Activated CD4-positive, alpha-beta T cell treated with anti-CD3 and anti-CD28 coated beads, Interleukin-2, Interleukin-6, amounts not matched to agents 100 ng/mL and 50 ng/mL, durations not matched to agents 16 hours and 8 hours (primary cell): ENCODE results near the gene SPRED2.

Experiments used
- DNase-seq: peaks from one replicate; pipeline ENCODE4 v3.0.0-alpha.2; 2020

SPRED2 gene

GRCh38 chr2:65432227-65433190, at the start of gene SPRED2:
Gene SPRED2, minus strand, starts transcription at chr2:65432599. Its CDS starts 612 bp downstream, at chr2:65431987.
- peak; percentile 83 for DNase-seq

GRCh38 chr2:65481961-65482360, 49.6 kb upstream of the SPRED2 start:
- DNase-seq: no peak

- DNase-seq: no peak
Observed at GRCh38 chr2:65479524-65479923, 47.1 kb upstream of the SPRED2 start.

GRCh38 chr2:65478498-65479135, 46.2 kb upstream of the SPRED2 start:
- no peak for DNase-seq

GRCh38 chr2:65477590-65477989, 45.2 kb upstream of the SPRED2 start:
- no peak for DNase-seq

GRCh38 chr2:65476778-65477177, 44.4 kb upstream of the SPRED2 start:
- DNase-seq: no peak

GRCh38 chr2:65475000-65475399, 42.6 kb upstream of the SPRED2 start:
- no peak for DNase-seq

GRCh38 chr2:65473045-65473444, 40.6 kb upstream of the SPRED2 start:
- DNase-seq: no peak

GRCh38 chr2:65471409-65471808, 39.0 kb upstream of the SPRED2 start:
- DNase-seq: no peak

- DNase-seq: no peak
Observed at GRCh38 chr2:65466551-65466950, 34.2 kb upstream of the SPRED2 start.

- DNase-seq: no peak
Observed at GRCh38 chr2:65465857-65466256, 33.5 kb upstream of the SPRED2 start.

GRCh38 chr2:65465124-65465523, 32.7 kb upstream of the SPRED2 start:
- DNase-seq: no peak

GRCh38 chr2:65464604-65465003, 32.2 kb upstream of the SPRED2 start:
- DNase-seq: no peak

GRCh38 chr2:65458999-65459398, 26.6 kb upstream of the SPRED2 start:
- DNase-seq: no peak

- DNase-seq: no peak
Observed at GRCh38 chr2:65456886-65457285, 24.5 kb upstream of the SPRED2 start.

GRCh38 chr2:65456064-65456463, 23.7 kb upstream of the SPRED2 start:
- DNase-seq: no peak

- no peak for DNase-seq
Observed at GRCh38 chr2:65453916-65454315, 21.5 kb upstream of the SPRED2 start.

- DNase-seq: no peak
Observed at GRCh38 chr2:65452150-65452895, 19.9 kb upstream of the SPRED2 start.

GRCh38 chr2:65450810-65451209, 18.4 kb upstream of the SPRED2 start:
- DNase-seq: no peak

GRCh38 chr2:65450393-65450792, 18.0 kb upstream of the SPRED2 start:
- no peak for DNase-seq

GRCh38 chr2:65443509-65444186, 11.2 kb upstream of the SPRED2 start:
- DNase-seq: no peak

- DNase-seq: no peak
Observed at GRCh38 chr2:65442420-65443020, 10.1 kb upstream of the SPRED2 start.
